ENCODE data around the gene MPLKIP.

DNA sequence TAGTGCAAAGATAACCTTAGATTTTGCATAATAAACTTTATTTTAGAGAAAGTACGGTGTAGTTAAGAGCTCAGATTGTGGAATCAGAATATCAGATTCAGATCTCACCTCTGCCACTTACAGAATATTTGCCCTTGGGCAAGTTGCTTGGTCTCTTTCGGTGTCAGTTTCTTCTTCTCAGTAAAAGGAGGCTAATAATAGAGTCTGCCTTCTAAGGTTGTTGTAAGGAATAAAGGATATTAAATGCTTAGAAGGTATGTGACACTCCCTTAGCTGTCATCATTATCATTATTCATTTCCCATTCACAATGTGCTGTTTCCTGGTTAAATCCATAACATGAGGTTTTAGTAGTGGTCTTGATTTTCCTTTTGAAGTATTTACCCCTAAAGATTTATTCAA lies 42.2 kb downstream of the MPLKIP start:
- TF ChIP-seq, protein P1, sequence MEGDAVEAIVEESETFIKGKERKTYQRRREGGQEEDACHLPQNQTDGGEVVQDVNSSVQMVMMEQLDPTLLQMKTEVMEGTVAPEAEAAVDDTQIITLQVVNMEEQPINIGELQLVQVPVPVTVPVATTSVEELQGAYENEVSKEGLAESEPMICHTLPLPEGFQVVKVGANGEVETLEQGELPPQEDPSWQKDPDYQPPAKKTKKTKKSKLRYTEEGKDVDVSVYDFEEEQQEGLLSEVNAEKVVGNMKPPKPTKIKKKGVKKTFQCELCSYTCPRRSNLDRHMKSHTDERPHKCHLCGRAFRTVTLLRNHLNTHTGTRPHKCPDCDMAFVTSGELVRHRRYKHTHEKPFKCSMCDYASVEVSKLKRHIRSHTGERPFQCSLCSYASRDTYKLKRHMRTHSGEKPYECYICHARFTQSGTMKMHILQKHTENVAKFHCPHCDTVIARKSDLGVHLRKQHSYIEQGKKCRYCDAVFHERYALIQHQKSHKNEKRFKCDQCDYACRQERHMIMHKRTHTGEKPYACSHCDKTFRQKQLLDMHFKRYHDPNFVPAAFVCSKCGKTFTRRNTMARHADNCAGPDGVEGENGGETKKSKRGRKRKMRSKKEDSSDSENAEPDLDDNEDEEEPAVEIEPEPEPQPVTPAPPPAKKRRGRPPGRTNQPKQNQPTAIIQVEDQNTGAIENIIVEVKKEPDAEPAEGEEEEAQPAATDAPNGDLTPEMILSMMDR (conservative IDR thresholded peaks at IDR 0.05), result no peak
- TF ChIP-seq ZFX (IDR thresholded peaks at IDR 0.05), result no peak
